CD4-positive, alpha-beta T cell treated with Interleukin-6 for 4 hours (primary cell): Measurements from ENCODE around the gene ATOSB.
A peak's percentile ranks its signal among the peaks of the same experiment; 100 is the strongest.
"Not testable (repeated sequence)": the region's sequence is repeated elsewhere in the genome, so short reads cannot be mapped to it uniquely, and the experiment has no call there.

Source experiments
- DNase-seq: peaks from one replicate; pipeline ENCODE4 v3.0.0-alpha.2; 2020; ENCODE audit warnings: mixed read lengths

ATOSB gene, protein sequence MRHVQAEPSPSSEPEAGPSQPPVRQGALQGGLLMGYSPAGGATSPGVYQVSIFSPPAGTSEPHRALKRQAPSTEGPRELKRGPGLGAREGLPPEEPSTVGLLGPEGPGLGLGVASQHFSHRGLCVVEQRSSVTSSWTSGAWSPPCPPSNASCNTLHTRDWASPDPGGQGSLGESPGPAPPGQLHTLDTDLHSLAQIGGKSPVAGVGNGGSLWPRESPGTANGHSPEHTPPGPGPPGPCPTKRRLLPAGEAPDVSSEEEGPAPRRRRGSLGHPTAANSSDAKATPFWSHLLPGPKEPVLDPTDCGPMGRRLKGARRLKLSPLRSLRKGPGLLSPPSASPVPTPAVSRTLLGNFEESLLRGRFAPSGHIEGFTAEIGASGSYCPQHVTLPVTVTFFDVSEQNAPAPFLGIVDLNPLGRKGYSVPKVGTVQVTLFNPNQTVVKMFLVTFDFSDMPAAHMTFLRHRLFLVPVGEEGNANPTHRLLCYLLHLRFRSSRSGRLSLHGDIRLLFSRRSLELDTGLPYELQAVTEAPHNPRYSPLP

DNA sequence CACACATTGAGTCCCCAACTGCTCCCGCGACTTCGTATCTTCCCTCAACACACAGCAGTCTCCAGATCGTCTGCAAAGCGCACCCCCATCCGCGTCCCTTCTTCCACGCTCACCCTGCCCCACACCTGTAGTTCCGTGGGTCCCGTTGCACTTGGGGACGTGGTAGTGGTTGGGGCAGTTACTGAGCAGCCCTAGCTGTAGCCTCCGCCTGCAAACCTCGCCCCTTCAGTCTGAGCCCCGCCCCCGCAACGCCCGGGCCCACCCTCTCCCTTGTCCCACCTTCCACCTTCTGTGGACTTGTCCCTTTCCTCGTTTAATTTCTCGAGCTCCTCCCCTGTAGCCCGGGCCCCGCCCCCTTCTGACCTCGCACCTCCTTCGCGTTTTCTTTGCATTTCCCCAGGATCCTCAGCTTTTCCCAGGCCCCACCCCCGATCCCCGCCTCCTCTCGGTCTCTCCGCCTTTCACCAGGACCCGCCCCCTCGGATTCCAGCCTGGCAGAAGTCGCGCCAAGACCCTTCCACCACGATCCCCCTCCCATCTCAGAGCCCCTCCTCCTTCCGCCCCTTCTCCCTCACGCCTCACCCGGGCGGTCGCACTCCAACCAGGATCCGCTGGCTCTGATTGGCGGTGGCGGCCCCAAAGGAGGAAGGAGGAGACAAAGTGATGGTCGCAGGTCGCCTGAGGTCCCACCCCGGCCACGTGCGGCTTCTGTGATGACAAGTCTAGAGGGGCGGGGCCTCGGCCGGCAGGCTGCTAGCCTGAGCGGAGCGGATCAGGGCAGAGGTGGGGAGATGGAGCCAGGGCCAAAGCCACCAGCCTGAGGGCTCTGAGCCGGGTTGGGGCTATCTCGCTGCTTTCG is at the start of gene ATOSB:
TSS of gene ATOSB (minus strand) at position 183 of the 859 bp plus-strand sequence. CDS start 7,588 bp downstream, outside the sequence.
- DNase-seq = peak; percentile 97

DNA sequence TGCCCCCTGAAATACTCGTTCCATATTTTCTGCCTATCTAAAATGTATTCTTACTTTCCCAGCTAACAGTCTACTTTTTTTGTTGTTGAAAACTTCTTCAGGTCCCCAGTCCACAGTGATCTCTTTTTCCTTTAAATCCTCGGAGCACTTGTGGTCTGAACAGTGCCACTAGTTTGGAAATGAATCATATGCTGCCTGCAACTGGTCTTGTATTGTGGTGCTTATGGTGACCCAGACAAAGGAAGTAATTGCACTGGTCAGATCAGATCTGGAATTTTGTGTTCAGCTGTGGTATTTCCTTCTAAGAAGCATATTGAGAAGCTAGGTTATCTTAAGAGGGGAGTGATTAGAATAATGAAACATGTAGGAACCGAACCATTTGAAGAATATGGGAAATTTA is 49.0 kb upstream of the ATOSB start:
- no peak for DNase-seq

DNA sequence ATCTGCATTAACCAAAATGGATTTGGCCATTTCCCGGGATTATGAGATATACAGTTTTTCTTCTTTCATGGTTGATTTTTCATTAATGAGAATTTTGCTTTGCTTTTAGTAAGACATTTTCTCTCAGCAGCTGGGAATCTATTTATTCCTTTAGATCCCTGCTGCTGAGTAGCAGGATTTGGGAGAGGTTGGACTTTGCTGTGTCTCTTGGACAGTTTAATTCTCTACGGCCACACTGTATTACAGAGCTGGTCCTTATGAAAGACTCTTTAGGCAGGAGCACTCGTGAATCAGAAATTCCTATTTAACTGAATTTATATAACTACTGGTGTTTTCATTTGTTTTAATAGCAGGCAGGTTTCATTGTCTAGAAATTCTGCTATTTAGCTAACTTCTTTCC is 47.8 kb upstream of the ATOSB start:
- DNase-seq = no peak

DNA sequence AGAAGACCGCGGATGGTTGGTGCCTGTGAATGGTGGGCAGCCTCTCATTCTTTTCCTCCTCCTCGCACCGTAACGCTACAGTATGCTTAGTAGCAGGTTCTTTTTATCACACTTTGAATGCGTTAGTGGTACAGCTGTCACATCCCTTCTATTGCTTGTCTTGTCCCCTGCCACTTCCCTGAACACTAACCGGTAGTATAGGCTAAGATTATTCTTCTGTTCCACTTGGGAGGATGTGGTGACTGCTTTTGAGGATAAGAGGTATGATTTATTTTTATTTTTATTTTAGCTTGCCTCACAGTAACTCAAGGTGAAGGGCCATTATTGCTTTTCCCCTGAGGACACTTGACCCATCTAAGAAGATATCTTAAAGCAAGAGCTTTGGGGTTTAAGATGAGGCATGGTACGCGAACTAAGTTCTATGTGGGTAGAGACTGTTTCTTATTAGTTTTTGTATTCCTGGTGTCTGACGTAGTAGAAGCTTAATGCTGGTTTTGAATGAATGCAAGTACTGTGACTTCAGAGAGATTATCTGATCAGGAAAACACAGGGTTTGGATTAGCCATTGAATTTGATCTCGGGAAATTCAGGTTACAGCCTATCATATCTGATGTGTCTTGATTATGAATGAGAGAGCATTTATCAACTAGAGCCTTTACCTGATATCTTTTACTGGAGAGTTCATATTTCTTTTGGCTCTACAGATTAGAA is 47.1 kb upstream of the ATOSB start:
- DNase-seq = peak; percentile 4

DNA sequence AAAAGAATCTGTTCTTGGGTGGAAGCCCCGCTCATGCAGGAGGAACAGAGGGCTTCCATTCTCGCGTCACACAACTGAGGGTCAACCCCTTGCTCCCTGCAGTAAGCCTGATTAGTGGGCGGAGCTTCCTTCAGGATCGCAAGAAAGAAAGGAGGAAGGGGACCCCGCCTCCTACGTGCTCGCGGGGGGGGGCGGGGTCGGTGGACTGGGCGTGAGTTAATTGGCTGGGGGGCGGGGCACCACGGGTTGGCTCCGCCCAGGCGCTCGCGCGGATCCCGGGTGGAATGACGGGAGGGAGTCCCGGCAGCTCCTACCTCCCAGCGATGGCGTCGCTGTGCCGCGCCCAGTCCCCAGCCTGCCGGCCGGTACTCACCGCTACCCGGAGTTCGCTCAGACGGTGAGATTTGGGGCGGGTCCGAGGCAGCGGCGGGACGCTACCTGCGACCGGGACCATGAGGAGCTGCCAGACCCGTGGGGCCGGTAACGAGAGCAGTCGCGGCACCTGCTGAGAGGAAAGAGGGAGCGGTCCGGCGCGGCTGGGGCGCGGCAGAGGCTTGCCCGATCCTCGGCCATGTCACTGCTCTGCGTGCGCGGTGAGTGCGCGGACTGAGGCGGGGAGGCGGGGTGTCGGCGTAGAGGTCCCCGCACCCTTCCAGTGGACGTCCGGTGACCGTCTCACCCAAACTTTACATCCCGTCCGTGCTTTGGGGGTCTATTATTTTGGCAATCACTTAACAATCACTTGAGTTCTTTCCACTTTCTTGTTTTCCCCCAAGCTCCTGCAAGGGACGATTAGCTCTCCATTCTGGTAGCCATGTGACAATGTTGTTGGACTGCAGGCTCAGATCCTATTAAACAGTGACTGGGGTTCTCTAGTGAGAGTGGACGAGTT is 46.3 kb upstream of the ATOSB start, which contains the start of gene UNC13B:
TSS of gene UNC13B (plus strand) at position 297 of the 892 bp plus-strand sequence. CDS start at position 572, 275 bp downstream.
- peak; percentile 87 for DNase-seq

DNA sequence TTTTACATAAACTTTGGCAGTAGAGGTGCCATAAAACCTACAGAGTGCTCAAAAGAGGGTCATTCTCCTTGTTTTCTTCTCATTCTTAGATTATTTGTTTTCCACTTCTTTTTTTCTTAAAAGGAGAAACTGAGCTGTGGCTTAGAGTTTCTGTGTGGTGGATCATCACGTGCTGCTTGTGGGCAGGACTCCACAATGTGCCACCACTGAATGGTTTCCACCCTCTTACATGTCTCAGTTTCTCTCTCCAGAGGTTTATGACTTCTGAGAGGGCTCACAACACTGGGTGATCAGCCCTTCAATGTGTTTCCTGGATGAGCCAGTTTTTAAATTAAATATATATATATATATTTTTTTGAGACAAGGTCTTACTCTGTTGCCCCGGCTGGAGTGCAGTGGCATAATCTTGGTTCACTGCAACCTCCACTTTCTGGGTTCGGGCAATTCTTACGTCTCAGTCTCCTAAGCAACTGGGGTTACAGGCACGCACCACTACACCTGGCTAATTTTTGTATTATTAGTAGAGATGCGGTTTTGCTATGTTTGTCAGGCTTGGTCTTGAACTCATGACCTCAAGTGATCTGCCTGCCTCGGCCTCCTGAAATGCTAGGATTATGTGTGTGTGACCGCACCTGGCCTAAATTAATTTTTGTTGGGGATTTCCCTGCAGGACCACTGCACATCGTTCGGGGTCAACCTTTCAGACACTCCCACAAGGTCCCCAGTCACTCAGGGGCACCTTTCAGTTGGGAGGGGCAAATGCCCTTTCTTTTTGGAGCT is 43.0 kb upstream of the ATOSB start:
- DNase-seq = no peak

DNA sequence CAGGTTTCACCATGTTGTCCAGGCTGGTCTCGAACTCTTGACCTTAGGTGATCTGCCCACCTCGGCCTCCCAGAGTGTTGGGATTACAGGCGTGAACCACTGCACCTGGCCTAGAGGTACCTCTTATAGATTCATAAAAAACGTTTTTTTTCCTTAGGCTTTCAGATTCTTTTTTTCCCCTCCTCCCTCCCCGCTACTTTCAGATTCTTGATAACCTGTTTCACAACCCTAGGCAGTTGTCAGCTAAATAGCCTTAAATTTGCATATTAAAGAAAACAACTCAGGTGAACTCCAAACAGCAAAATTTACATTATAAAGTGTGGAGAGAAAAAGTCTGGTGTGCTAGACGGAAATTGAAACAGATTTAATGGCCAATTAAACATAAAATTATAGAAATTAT is 42.2 kb upstream of the ATOSB start:
- DNase-seq = not testable (repeated sequence)

DNA sequence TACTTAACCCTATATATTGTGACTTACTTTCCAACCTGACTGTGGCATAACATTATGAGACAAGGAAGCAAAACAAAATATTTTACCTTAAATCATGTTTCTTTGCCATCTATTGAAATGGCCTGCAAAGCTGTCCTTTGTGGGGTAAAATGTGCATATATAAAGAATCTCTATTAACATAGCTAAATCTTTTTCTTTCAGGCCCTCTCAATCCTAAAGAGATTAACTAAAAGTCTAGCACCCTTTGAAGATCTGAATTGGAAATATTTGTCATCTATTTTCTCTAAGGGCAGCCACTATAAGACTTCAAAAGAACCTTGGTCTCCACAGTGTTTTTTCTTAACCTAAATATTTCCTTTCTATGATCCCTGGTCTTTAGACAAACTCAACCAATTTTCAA is 41.1 kb upstream of the ATOSB start:
- DNase-seq = no peak

DNA sequence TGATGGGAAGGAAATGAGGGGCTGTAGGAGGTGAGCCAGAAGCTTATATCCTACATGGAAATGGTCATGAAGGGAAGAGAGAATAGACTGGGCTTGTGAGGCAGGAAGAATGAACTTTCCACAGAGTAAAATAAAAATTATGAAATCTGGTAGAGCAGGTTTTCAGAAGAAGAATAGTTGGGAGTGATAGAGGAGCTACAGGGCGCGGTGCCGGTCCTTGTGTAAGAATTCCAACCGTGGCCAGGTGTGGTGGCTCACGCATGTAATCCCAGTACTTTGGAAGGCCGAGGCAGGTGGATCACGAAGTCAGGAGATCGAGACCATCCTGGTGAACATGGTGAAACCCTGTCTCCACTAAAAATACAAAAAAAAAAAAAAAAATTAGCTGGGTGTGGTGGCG is 37.3 kb upstream of the ATOSB start:
- no peak for DNase-seq

DNA sequence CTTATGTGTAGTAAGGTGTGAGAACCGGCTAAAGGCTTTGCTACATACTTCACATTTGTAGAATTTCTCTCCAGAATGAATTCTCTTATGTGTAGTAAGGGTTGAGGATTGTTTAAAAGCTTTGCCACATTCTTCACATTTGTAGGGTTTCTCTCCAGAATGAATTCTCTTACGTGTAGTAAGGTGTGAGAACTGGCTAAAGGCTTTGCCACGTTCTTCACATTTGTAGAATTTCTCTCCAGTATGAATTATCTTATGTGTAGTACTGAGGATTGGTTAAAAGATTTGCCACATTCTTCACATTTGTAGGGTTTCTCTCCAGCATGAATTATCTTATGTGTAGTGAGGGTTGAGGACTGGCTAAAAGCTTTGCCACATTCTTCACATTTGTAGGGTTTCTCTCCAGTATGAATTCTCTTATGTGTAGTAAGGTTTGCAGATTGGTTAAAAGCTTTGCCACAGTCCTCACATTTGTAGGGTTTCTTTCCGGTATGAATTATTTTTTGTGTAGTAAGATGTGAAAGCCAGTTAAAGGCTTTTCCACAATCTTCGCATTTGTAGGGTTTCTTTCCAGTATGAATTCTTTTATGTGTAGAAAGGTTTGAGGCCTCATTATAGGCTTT is 32.4 kb upstream of the ATOSB start:
- not testable (repeated sequence) for DNase-seq

DNA sequence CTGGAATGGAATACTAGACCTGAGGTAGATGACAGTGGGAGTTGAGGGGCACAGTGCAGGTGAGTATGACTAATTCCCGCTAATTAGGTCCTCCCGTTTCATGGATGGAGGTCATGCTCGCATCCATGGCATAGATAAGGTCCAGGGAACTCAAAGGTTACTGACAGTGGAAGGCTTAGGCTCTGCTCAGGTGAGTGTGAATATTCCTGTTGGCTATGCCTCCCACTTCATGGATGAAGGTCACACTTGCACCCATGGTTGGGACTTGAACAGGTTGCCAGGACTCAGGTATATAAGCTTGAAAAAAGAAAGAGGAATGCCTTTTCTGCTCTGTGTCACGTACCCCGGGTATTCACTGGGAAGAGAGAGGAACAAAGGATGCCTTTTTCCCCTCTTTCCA is 26.4 kb upstream of the ATOSB start:
- DNase-seq = no peak

DNA sequence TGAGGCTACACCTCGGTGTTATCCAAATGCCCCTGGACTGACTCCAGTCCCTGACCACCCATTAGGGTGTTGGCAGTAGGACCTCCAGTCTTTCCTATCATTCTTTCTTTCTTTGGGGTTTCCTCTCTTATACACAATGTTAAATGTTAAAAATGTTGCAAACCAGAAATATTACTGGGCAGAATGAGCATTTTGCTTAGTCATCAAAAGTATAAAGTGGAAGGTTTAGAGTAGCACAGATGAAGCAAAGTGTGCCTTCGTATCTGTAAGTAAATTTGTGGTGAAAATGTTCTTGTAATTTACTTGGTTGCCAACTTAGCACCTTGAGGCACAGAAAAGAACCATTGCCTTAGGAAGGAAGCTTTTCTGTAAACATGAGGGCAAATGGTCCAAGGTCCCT is 24.4 kb upstream of the ATOSB start:
- no peak for DNase-seq

DNA sequence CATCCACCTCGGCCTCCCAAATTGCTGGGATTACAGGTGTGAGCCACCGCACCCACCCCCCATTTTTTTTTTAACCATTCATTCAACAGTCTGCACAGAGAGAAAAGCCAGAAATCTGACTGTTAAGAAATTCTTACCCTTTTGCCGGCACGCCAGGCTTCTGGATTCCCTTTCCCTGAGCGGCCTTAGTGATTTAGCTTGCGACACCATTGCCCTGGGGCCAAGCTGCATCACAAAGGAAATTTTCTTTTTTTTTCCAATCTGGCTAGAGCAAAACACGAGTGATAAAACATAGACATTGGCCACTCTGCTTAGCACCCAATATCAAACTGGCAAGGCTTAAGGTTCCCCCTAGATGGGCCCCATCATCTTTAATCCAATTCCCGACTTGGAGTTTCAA is 21.2 kb upstream of the ATOSB start:
- DNase-seq = no peak

DNA sequence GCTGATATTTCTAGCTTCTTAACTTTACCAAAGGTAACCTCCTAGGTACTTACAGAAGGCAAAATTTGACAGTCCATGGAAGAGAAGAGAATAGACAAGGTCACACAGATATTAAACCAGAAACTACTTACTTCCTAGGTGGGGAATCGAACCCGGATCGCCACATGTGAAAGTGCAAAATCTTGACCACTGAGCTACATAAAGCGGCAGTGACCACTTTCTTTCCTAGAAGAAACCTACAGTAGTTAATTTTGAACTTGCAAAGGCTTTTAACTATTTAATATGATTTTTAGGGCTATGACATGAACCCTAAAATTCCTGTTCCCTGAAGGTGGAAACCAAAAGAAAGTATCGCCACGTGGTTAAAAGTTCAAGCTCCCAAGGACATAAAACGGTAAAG is 20.3 kb upstream of the ATOSB start:
- no peak for DNase-seq

DNA sequence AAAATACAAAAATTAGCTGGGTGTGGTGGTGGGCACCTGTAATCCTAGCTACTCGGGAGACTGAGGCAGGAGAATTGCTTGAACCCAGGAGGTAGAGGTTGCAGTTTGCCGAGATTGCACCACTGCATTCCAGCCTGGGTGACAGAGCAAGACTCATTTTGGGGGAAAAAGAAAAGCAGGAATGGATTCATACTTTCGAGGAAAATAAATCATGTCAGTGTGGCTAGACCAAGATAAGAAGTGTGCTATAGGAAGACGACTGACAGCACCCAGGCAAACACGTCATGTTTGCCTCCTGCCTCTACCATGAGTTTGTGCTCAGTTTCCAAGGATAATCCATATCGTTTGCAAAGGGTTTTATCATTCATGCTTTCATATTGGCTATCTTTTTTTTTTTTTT is 19.3 kb upstream of the ATOSB start:
- no peak for DNase-seq

DNA sequence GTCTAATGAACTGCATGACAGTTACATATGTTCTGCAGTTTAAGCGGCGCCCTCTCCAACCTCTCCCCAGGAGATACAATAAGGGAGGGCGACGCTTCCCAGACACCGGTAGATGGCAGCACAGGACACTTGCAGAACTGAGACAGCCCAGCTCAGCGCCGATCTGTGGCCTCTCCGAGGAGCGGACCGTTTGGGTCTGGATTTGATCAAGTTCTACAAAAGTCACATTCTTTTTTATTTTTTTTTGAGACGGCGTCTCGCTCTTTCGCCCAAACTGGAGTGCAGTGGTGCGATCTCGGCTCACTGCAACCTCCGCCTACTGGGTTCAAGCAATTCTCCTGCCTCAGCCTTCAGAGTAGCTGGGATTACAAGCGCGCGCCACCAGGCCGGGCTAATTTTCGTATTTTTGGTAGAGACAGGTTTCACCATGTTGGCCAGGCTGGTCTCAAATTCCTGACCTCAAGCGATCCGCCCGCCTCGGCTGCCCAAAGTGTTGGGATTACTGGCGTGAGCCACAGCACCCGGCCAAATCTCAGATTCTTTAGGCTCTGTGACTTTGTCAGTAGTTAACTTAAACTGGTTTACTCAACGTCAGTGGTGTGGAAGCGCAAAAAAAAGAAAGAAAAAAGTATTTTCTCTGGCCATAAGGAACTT is 1.4 kb upstream of the ATOSB start:
- DNase-seq = peak; percentile 93

DNA sequence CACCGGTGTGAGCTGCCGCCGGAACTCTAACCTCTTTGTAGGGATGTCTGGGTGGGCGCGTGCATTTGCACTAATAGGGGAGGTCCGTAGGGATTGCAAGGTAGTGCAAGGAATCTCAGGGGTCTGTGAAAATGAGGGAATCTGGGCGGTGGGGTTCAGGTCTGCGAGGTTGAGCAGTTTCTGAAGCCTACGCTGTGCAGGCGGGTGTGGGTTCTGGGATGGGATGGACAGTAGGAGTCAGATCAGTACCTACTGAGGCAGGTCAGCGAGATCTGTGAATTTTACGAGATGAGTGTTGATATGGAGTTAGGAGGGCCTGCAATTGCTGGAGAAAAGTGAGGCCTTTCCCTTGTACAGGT is 856 bp upstream of the ATOSB start:
- no peak for DNase-seq

DNA sequence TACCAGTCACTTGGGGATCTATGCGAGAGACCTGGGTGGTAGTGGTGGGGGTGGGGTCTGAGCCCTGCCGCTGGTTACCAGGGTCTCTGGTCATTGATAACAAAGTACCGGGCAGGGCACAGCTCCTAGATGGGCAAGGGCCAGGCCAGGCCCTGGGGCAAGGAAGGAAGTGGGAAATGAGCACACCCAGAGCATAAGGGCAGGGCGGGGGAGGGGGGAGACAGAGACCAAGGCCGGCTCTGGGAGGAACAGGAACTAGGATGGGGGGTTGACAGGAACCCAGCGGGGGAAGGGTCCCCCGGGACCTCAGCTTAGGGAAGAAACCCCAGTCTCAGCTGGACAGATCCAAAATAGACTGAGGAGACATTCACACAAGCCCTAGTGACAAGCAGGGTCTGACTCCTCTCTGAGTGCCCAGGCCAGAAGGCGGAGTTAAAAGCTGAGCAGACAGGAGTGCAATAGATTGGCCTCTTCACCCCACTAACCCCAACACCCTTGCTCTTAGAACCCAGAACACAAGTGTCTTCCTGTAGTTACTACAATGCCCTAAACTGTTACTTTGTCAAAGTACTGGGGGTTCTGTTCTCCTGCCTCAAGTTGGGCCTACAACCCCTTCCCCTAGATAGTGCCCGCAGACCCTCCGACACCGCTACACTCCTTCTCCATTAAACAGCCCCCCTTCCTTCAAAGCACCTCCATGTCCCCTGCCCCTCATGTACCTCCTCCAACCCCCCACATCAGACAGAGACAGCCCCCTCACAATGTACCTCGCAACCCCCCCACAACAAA is 628 bp downstream of the ATOSB start:
- DNase-seq = peak; percentile 45
